NCI-H524 (cell line): ENCODE results near the gene MRPL12.
"Not testable (repeated sequence)": the region's sequence is repeated elsewhere in the genome, so short reads cannot be mapped to it uniquely, and the experiment has no call there.

Source experiments
- DNase-seq, 2 experiments: peaks; one replicate each; lab custom pipeline; 2025; lab: John Stamatoyannopoulos, UW

Gene MRPL12

DNA sequence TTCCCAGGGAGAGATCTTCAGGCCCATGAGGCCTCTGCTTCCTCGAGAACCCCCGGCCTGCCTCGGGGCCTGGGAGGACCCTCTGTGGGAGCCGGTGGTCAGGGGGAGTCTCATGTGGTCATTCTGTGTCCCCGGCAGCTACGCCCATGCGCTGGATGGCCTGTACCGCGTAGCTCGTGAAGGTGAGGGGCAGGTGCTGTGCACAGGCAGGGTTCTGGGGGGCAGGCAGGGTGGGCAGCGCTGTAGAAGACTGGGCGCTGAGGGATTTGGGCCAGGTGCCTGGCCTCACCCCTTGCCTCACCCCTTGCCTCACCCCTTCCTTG is 13.5 kb downstream of the MRPL12 start:
- no peak for DNase-seq

DNA sequence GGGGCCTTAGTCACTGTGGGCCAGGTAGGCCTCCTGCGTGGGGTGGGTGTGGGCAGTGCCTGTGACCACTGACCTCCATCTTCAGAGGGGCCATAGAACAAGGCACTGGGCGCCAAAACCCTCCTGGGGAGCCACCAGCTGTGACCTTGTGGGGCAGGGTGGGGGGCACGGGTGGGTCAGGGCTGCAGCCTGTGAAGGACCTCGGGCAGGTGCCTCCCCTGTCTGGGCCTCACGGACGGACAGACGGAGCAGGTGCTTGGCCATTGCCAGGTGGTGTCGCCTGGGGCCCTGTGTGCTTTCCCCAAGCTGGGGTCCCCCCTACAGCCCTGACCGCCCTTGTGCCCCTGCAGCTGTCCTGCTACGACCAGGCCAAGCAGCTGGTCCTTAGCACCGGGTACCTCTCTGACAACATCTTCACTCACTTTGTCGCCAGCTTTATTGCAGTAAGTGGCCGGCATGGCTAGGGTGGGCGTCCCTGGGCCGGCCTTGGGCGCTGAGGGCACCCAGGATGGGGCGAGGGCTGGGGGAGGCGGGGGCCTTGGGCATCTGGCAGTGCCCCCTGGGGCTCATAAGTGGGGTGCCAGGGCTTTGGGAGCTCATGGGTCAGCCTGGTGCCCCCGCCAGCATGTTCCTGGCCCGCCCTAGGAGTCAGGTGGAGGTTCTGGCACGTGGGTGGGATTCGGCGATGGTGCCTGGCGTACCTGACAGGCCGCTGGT is 14.0 kb downstream of the MRPL12 start:
- no peak for DNase-seq

DNA sequence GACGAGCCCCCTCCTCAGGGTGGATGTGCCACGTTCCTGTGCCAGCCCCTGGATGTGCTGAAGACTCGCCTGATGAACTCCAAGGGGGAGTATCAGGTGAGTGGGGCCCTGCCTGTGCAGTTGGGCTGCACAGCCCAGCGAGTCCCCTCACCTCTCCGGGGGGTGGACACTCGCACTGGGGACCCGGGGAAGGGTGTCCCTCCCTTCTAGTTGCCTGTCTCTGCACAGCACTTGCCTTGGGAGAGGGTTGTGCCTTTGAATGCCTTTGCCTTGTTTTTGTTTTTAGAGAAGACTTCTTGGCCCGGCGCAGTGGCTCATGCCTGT is 14.6 kb downstream of the MRPL12 start:
- no peak for DNase-seq

DNA sequence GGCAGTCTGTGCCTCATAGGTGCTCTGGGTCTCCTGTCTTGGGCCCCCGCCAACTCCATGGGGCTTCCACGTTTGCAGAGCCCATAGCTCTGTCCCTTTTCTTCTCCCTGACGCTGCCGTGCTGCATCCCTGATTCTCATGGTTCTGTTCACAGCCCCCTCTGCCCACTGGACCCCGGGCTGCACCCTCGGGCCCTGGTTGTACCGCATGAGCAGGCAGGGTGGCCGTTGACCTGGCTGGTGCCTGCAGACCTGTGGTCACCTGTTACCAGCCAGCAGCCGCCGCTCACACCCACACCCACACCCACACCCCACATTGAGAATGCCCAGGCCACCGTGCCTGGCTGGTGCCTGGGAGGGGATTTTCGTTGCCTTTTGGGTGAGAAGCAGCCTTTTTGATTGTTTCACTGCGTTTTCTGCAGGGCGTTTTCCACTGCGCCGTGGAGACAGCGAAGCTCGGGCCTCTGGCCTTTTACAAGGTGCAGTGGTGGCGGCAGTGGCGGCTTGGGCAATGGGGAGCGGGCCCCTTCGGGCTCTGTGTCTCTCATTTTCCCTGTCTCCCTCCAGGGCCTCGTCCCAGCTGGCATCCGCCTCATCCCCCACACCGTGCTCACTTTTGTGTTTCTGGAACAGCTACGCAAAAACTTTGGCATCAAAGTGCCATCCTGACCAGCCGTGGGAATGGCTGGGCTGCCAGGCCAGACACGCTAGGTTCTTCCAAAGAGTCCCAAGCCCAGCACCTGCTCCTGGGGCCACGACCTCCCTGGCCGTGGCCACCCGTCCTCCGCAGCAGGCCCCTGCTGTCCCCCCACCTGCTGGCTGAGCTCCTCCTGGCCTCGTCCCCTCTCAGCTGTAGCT is 16.5 kb downstream of the MRPL12 start:
- DNase-seq, result no peak

DNA sequence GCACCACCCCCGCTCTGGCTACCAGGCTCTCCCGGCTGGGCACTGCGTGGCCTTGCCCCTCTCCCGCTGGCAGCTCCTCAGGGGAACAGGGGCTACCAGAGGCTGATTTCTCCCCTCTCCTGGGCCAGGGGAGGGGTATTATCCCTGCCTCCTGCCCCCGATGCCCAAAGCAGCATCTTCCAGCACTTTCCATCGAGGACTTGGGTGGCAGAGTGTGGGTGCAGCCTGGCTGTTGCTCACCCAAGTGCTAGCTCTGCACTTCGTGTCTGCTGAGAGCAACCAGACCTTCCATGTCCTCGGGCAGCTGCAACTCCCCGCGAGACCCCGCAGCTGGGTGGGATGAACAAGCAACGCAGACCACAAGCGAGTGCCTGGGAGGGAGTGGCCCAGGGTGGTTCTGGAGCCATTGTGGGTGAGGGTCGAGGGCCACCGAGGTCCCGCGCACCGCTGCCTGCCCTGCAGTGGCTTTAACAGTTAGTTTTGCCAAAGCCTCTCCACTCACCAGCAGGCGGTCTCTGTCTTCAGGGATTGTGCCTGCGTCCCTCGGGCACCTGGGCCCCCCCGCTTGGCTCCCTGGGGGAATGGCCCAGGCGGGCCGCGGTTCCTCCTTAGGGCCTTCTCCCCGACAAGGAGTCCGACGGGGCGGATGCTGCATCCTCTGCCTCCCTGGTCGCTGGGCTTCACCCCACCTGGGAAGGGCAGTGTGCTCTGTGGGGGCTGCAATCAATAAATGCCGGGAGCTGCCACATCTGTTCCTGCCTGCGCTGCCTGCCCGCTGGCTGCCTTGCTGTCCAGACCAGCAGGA is 17.3 kb downstream of the MRPL12 start:
- DNase-seq, result no peak

DNA sequence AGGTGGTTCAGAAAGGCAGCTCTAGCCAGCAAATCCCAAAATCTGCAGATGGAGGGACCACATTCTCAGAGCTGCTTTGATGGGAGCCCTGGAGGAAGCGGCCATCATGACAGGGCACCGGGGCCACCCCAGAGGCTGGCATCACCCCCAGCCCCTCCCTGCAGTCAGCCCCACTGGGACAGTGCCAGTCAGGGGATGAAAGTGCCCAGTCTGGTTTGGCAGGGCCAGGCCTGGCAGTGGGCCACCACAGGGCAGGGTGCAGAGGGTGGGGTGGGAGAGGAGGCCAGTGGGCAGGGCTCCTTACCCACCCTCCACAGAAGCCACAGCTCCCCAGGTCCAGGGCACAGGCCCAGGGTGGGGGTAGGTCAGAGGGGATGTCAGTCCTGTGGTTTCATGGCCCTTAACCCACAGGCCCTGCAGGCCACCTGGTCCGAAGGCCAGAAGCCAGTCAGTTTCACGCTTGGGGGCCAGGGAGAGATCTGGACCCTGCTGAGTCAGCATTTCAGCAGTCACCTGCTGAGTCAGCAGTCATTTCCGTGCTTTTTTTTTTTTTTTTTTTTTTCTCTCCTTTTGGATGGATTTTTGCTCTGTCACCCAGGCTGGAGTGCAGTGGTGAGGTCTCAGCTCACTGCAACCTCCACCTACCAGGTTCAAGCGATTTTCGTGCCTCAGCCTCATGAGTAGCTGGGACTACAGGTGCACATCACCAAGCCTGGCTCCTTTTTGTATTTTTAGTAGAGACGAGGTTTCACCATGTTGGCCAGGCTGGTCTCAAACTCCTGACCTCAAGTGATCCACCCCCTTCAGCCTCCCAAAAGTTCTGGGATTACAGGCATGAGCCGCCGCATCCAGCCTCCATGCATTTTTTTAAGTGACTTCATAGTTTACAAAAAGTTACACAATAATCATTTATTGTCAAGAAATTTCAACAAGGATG is 19.3 kb downstream of the MRPL12 start:
- DNase-seq, result no peak

DNA sequence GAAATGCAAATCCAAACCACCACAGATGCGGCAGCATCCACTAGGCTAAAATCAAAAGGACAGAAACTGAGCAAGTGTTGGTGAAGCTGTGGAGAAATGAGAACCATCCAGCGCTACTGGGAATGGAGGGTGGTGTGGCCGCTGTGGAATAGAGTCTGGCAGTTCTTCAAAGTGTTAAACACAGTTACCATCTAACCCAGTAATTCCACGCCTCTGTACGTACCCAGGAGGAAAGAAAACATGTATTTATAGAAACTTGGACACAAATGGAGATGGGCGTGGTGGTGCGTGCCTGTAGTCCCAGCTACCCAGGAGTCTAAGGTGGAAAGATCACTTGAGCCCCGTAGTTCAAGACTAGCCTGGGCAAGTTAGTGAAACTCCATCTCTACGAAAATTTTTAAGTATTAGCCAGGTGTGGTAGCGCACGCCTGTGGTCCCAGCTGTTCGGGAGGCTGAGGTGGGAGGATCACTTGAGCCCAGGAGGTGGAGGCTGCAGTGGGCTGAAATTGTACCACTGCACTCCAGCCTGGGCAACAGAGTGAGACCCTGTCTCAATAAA is 20.6 kb downstream of the MRPL12 start:
- DNase-seq, result no peak

DNA sequence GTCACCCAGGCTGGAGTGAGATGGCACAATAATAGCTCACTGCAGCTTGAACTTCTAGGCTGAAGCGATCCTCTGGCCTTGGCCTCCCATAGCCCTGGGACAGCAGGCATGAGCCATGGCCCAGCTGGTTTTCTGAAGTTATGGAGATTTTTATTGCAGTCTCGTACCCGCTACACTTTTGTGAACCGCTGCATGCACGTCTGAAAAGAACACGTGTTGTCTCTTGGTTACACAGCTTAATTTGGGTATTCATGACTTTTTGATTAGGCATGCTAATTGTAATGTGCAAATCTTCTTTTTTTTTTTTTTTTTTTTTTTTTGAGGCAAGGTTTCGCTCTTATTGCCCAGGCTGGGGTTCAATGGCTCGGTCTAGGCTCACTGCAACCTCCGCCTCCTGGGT is 22.3 kb downstream of the MRPL12 start:
- no peak for DNase-seq

DNA sequence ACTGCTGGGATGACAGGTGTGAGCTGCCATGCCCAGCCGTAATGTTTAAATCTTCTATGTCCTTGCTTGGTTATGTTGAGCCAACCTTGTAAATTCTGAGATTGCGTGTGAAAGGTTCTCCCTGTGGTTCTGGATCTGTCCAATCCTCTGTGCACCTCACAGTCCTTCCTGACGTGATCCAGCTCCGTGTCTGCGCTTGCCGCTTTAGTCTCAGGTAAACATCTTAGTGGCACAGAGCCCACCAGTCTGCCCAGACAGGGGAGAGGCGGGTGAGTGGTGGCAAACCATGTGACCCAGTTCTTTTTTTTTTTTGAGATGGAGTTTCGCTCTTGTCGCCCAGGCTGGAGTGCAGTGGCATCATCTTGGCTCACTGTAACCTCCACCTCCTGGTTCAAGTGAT is 22.8 kb downstream of the MRPL12 start:
- DNase-seq, result no peak

DNA sequence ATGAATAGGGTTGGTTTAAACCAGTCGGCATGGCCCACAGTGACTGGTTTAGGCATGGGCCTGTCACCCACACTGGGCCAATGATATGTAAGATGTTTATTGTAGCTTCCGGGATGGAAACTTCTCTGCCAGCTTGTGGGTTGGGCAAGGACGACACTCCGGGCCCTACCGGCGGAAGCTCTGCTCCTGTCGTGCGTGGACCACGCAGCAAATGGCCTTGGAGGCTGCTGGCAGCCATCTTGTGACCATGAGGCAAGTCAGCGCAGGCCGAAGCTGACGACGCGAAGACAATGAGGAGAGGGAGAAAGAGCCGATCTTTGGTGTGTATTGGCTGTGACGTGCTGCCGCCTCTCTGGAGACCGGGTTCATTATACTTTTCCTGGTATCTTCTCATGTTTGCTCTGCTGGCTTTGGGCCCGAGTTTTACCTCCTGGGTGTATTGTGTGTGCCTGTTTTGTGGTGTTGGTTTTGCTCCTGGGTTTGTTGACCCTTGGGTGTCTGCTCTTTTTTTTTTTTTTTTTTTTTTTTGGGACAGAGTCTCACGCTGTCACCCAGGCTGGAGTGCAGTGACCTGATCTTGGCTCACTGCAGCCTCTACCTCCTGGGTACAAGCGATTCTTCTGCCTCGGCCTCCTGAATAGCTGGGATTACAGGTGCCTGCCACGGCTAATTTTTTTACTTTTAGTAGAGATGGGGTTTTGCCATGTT is 24.3 kb downstream of the MRPL12 start:
- DNase-seq, result no peak

DNA sequence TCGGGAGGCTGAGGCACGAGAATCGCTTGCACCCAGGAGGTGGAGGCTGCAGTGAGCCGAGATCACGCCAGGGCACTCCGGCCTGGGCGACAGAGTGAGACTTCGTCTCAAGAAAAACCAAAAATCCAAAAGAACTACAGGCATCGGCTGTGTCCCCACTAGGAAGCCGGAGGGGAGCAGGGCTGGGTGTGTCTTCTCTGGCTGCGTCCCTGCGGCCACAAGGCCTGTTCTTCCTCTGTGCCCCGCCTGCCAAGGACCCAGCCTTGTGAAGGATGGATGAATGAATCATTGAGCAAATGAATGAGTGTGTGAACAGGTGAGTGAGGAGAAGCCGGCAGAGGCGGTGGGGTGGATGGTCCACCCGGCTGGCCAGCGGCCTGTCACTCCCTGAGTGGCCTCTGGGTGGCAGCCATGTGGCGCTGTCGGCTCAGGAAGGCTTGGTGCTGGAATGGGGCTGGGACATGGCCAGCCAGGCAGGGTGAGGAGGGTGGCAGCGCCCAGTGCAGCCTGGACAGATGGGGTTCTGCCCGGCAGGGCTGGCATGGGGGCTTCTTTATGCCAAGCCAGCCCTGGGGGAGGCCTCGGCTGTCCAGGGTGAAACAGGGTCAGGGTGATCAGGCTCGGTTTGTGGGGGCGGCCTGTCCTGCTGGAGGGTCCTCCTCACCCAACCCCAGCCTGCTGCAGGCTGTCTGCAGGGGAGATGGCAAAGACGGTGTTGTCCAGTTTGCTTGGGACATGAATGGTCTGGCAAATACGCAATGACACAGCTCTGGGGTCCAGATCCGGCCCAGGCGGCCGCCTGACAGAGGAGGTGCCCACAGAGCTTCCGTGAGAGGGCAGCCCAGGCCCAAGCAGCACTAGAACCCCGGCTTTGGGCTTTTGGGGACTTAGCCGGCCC is 30.6 kb downstream of the MRPL12 start:
- DNase-seq, result peak; percentile 83 to 86

DNA sequence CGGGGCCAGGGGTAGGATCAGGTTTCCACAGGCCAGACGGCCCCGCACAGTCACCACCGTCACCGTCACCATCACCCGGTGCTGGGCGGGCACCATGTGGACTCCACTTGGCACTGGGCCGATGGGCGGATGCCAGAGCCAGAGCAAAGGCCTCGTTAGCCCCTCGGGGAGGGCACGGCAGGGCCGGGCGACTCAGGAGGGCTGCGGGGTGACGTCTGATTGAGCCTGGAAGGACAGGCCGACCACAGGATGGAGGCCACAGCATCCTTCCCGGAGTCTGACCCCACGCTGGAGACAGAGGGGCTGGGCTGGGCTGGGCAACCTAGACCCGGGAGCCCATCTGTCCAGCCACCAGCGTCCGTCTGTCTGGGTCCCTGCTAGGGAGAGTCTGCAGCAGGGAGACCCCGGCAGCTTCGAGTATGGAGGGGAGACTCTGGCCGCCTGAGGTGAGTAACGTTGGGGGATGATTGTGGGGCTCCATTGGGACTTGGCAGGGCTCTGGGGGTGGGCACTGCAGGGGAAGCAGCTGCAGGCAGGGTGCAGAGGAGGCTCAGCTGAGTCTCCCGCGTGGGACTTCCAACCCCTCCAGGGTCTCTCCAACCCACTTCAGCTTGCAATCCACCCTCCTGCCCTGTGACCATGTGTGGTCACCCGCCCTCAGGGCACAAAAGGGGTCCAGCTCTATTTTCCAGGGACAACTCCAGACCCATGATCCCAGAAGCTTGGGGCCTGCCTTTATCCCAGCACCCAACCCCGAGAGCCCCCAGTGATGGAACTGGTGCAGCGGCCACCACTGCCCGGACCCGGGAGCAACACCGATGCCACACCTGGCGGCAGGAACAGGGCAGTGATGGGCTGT is 31.5 kb downstream of the MRPL12 start:
- peak in 1 of 2 experiments; percentile 43 for DNase-seq

DNA sequence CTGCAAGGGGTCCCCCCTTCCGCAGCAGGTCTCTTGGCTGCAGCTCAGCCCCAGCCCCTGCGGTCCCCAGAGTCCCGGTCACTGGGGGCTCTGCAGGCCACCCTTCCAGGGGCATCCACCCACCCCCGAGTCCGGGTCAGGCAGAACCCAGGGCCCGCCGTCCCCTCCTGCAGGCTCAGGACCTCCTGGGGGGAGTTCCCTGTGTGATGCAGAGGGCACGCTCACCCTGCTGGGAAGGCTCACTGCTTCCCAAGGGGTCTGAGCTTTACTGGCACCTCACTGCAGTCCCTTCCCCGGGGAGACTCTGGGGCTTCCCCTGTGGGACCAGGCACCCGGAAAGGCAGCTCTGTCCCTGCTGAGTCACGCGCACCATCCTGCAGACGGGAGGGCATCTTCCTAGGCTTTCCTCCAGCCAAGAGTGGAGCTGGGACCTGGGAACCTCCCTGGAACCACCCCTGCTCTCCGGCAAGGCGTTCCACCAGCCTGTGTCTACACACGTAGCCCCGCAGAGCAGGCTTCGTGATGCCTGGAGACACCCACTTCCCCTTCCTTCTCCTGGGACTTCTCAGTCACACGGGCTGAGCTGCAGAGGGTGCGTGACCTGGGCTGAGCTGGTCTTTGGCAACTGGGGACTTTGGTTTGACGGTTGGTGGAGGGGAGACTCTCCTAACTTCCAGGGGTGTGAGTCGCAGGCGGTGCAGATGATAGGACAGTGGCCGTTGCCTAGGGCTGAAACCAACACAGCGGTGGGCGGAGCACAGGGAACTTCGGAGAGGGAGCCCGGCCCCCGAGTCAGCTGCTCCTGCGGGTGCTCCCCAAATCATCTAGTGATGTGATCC is 32.3 kb downstream of the MRPL12 start:
- no peak for DNase-seq

DNA sequence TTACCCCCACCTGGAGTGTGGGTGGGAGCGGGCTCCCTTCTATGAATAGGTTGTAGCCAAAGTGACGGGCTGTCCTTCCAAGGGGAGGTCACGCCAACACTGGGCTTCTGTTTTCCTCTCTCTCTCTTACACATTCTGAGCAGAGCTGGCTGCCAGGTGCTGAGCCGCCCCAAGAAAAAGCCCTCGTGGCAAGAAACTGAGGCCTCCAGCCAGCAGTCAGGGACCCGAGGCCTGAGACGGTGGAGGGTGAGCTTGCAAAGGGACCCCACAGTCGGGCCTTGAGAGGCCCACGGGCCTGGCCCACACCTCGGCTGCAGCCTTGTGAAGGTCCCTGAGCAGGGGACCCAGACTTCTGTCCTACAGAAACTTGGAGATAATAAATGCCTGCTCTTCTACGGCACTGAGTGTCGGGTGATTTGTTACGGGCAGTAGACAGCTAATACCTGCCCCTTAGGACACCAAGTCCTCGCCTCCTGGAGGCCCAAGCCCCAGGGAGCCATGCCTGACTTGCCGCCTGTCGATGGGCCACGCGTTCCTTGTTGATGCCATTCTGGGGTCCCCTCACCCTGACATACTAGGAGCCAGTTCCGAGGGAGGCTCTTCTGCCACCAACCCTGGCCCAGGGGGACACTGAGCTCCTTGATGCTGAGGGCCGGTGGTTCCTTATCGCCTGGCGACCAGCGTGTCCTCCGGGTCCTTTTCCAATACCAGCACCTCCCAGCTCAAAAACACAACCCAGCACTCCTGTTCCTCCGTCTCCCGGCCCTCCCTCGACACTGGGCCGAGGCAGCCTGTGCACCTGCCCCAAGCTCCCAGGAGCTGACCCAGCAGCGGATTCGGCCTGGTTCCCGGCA is 35.0 kb downstream of the MRPL12 start:
- DNase-seq, result no peak

DNA sequence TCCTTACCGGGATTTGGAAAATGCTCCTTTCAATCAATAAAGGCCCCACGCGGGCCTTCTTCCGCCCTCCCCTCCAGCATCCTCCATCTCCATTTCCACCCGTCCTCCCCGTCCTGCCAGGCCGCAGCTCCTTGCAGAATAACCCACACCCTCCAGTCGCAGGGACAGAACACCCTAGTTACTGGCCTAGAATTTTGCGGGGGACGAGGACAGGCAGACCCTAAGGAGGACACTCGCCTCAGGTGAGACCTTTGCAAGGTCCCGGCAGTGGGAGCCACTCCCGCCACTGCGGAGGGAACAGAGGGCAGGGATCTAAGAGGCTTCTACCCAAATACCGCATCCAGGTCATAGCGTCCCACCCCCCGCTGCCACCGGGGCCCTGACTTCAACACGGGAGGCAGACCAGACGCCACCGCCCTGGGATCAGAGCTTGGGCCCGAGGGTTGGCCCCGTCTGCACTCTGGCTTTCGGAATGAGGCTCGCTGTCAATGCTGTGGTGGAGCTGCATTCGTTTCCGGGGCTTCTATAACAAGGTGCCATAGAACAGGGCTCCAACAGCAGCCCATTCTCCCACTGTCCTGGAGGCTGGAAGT is 35.7 kb downstream of the MRPL12 start:
- DNase-seq, result no peak

DNA sequence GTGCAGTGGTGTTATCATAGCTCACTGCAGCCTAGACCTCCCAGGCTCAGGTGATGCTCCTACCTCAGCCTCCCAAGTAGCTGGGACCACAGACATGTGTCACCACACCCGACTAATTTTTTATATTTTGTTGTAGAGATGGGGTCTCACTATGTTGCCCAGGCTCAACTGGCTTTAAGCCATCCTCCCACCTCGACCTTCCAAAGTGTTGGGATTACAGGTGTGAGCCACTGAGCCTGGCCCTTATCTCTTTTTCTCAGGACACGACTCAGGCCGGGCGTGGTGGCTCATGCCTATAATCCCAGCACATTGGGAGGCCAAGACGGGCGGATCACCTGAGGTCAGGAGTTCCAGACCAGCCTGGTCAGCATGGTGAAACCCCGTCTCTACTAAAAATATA is 36.4 kb downstream of the MRPL12 start:
- DNase-seq, result not testable (repeated sequence)
